ENCODE data around the gene MSH2.
A peak's percentile ranks its signal among the peaks of the same experiment; 100 is the strongest.
"Not testable (repeated sequence)": the region's sequence is repeated elsewhere in the genome, so short reads cannot be mapped to it uniquely, and the experiment has no call there.

MSH2 gene

DNA sequence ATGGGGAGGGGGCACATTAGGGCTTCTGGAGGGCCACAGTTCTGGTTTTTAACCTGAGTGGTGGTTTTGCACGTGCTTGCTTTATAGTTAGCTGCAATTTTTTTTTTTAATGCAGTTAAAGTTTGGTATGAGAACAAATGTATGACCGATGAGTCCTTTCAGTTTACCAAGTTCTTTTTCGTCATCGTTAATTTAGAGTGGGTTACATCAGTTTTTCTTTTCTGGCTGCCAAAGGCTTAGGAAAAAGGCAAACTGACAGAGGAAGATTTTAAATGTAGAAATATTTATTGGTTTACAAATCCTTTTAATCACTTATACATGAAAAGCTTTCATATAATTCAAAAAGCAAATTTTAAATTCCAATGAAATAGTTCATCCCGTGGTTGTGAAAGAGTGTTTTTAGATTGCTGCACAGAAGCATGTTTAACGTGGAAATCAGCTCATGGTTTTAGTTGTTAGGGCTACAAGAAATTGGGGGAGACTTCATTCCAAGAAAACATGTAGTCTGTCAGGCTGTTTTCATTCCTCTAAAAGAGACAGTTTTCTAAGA is 82.9 kb downstream of the MSH2 start:
- DNase-seq = no peak

DNA sequence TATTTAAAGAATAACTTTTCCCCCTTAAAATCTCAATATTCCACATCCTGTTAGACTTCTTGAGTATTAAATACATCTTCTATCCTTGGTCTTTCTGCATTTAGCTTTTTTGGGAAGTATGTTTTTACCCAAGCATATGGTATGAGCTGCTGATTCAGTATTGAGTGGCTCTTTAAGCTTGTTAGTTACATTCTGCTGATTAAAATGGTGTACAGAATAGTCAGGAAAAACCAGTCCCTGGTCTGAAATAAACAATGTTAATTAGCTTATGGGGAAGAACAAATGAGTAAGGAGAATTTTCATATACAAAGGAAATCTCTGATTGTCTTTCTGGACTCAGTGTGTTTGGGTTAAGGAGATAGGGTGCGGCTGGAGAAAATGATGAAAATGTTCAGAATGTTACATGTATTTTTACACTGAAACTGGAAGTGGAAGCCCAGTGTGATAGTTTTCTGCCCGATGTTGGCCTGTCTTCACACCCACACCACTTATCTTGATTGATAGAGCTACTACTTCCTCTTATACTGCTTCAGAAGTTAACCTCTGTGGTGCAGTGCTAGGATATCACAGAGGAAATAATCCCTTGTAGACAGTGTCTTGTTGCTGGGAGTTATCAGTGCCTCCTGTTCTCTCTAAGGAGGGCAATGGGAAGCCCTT is 84.0 kb downstream of the MSH2 start:
- peak in 1 of 2 donors; percentile 8 for DNase-seq

GRCh38 chr2:47487498-47487875 is 84.5 kb downstream of the MSH2 start:
- no peak for DNase-seq

GRCh38 chr2:47488870-47489584 is 86.1 kb downstream of the MSH2 start:
- no peak for DNase-seq

DNA sequence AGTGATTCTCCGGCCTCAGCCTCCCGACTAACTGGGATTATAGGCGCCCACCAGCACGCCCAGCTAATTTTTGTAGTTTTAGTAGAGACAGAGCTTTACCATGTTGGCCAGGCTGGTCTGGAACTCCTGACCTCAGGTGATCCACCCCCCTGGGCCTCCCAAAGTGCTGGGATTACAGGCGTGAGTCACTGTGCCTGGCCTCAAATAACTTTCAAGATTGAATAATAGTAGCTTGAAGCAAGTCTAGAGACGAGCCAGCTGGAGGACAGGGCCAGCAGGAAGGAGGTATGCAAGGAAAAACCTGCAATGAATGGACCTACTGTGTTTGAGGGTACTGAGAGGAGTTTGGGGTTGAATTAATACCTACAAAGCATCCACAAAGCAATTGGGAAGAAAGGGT is 87.5 kb downstream of the MSH2 start:
- no peak for DNase-seq

DNA sequence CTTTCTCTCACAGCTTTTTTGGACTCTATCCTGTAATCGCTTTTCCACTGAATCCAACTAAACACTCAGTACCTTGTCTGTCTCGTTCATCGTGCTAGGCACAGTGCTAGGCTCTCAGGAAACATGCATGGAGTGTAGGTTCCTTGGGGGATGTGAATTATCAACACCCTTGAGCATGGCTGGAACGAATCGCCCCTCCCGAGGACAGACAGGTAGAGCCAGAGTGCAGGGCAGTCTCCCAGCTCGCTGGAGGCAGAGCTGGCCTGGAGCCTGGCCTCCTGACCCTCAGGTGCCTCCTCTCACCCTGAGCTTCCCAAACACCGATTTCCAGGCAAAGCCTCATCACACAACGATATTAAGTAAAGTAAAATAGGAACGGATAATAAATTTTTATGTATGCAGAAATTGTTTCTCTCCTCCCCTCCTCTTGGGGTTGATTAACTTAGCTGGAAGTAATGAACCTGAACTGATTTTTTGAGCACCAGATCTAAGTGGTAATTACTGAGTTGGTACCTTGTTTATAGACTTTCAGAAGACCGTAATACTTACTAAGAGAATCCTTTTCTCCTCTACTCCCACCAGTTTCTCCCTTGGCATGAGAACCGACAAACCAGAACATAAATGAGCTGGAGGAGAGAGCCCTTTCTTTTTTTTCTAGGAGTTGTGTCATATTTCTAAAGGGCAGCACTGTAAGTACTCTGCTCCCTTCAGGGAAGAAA is 90.5 kb downstream of the MSH2 start:
- no peak for DNase-seq

DNA sequence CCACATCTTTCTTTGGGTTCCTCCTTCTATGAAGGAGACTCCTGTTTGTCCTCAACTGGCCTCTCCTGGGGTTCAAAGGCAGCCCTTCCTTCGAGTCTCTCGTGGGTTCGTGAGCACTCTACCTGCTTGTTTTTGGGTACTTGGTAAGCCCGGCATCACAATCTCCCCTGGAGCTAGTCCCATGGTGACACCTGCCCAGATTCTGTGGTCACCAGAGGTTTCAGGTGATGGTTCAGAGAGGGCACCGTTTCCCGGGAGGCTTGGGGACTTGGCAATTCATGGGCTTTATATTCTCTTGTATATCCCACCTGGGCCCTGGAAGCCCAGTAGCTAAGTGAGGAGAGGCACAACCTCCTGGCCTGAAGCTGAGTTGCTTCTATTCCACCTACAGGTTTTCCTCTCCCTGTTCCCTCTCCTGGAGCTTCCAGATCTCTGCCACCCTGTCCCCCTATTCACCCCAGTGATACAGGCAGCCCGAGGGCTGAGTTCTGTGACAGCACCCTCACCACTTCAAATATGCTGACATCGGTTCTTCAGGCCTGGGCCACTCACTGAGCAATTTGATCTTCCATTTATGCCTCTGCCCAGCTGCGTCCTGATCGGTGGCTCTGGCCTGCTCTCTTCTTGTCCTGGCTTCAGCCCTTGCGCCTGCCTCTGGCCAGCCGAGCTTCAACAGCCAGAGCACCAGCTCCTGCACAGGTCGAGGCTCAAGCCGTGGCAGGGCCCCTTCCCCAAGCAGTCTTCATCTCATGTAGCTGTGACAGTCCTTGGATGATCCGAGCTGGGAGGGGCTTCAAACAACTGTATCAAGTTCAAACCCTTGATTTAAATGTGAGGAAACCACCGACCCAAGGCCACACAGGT is 91.5 kb downstream of the MSH2 start:
- no peak for DNase-seq

DNA sequence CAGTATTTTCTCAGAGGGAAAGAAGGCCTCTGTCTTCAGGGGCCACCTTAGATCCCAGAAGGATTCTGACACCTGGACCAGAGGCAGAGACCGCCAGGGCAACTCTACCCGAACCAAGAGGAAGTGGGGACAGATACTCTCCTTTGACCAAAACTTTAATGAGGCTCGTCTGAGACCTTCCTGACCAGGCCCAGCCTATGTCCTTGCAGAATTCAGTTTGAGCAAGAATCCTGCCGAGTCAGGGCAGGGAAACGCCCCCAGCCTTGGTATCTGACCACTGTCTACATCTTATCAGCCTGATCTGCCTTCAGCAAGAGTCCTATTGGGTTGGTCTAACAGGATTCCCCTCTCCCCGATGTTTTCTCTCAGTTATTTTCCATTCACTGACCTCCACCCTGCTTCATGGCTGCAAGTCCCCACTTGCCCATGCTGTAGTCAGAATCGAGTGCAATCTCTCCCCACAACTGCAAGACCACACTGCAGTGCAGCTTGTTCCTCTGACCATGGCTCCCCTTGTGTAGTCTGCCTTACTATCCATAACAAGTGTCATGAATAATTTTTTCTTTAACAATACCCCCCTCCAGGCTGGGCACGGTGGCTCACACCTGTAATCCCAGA is 95.0 kb downstream of the MSH2 start:
- no peak for DNase-seq

DNA sequence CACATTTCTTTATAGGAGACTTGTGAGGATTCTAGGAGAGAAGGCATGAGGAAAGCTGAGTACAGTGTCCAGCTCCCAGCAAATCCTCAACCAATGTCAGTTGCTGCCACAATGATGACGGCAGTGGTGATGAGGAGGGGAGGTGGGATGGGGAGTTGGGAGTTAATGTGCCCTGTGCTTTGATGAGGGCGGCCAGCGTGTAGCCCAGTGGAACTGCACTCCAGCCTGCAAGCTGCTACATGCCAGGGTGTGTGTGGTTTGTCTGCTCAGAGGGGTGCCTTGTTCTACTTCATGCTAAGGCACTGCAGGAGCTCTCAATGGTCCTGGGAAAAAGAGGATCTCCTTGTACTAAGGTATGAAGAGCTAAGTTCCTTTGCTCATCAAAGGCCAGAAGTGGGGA is 96.1 kb downstream of the MSH2 start:
- no peak for DNase-seq

GRCh38 chr2:47499621-47500309 is 96.8 kb downstream of the MSH2 start:
- no peak for DNase-seq

DNA sequence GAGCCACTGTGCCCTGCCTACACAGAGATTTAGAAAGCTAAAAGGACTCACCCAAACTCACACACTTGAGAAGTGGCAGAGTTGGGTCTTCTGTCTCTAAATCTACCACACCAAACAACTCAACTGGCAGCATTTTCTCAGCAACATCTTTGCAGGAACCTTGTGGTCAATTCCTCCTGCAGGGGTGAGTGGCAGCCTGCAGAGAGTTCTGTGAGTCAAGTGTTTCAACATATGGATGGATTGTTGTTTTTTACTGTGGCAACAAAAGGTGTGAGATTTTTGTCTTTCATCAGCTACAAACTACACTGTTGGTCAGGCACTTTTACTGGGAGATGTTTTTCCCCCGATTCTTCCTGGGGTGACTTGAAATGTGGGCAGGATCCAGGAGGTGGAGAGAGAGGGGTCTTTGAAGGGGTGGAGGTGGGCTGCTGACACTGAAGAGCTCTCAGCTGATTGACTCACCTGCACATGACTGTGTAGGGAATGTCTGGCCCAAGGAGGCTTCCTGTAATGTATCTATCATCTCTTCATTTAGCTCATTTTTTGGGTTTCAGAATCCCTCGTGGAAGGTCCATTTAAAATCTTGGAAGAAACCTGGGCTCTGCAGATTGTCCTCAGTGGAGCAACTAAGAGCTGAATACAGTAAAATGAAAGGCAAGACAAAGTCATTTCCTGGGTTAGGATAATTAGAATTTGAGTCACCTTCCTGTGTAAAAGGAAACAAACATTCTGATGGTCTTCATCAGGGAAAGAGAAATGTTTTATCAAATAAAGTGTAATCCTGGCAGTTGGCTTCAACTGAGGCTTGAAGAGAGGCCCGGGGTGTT is 98.6 kb downstream of the MSH2 start:
- DNase-seq = no peak

- not testable (repeated sequence) for DNase-seq
Observed at GRCh38 chr2:47502498-47502897, 99.5 kb downstream of the MSH2 start.

- DNase-seq = no peak
Observed at GRCh38 chr2:47503481-47504070, 100.6 kb downstream of the MSH2 start.

GRCh38 chr2:47504174-47504810 is 101.3 kb downstream of the MSH2 start:
- no peak for DNase-seq

DNA sequence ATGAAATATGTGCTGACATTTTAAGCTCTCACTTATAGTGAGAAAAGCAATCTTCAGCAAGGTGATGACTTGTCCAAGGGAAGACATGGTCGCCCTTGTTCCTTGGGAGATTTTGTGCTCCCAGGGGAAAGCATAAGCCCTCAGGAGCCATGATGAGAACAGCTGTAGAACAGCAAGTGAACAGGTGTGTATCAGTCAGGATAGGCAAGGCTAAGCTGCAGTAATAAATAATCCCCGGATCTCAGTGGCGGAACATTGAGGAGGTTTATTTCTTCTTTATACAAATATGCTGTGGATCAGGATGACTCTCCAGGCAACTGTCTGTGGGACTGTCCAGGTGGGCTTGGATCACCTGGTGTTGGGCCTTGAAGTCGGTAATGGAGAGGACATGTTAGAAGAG is 103.1 kb downstream of the MSH2 start:
- no peak for DNase-seq

GRCh38 chr2:47506436-47506835 is 103.5 kb downstream of the MSH2 start:
- DNase-seq = no peak

DNA sequence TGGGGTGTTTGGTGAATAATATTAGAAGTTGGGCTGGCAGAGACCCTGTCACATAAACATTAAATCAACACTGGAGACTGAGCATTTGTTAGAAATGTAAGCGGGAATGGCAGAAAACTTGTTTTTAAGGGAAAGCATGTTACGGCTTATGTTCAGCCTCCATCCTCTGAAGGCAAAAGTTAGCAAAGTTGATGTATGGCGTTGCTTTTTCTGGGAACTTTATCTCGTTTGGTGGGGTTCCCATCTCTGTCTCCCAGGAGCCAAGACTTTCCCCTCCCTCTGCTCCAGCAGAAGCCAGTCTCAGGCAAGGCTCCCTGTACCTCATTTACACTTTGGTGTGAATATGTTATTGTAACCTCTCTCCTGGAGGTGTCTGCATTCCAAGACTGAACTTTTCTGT is 105.1 kb downstream of the MSH2 start:
- no peak for DNase-seq

GRCh38 chr2:47508641-47509040 is 105.7 kb downstream of the MSH2 start:
- no peak for DNase-seq

DNA sequence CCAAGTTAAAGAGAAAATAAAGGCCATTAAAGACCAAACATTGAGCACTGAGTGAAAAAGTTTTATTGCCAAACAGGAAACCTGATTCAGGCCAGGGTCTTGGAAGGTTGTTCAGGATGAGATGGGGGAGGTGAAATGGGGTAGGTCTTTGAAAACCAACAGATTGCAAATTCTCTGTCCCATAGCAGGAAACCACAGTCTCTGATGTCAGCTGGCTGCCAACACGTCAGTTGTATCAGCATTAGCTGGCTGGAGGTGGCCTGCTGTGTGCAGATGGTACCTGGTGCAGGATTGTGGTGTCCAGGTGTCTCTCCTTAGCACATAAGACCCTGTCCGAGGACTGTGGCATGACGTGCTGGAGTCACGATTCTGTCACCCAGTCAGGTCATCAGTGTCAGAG is 106.3 kb downstream of the MSH2 start:
- DNase-seq = no peak

DNA sequence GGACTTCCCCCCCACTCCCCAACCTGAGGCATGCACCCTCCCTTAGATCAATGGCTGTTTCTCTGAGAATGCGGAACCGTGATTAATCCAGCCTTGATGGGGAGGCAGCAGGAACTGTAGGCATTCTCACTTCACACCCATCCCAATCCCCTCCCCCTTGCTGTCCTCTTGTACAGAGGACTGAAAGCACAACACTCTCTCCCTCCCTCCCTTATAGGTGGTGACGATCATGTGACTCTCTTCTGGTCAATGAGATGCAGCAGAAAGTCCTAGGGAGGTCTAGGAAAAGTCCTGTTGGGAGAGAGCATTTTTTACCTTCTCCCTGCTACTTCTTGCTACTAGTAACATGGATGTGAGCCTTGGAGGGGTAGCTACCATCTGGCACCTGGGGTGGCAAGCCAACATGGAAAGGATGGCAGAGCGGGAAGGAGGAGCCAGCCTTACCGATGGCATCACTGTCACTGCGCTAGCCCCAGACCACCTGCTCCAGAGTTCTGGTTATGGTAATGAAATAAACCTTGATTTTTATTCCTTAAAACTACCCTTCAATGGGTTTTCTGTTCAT is 106.9 kb downstream of the MSH2 start:
- DNase-seq = no peak
